Stromal cell of bone marrow (primary cell): ENCODE data around the gene JADE2.
A peak's percentile ranks its signal among the peaks of the same experiment; 100 is the strongest.
"Not testable (repeated sequence)": the region's sequence is repeated elsewhere in the genome, so short reads cannot be mapped to it uniquely, and the experiment has no call there.

Experiments
- DNase-seq: peaks from one replicate; pipeline ENCODE4 v3.0.0-alpha.2; 2012; ENCODE audit warnings: low read depth

JADE2 gene

DNA sequence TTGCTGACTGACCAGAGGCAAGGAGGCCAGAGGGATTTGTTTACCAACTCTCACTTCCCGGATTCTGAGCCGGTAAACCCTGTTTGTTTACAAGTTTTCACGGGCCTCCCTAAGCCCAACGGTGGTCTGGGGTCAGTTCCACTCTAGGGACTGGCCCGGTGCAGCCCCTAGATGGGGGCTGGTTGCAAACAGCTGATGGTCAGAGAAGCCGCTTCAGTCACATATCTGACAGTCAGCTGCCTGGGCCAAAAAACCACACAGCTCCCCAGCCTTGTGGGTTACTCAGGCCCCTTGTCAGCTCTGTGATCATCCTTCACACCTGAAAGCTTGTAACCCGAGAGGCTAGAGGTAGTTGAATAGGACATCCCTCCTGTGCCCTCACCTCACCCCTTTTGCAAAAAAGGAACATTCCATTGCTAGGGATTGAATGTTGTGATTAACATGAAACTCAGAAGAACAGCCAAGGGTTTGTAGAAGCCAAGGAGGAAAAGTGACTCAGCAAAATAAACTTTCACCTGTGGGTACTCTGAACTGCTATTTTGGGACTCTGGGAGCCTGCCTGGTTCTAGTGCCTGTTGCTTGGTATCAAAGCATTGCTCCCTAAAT lies 66.8 kb downstream of the JADE2 start:
- DNase-seq = no peak

DNA sequence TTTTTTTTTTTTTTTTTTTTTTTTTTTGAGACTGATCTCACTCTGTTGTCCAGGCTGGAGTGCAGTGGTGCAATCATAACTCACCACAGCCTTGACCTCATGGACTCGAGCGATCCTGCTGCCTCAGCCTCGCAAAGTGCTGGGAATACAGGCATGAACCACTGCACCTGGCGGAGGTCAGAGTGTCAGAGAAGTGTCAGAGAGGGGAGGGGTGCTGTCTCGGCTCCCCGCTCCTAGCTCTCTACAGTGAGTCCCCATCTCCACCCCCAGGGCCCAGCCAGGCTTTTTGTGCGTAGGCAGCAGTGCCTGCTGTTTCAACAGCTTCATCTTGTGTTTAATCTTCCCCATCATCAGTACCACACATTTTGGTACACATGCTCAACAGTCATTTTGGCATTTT lies 68.9 kb downstream of the JADE2 start:
- no peak for DNase-seq

DNA sequence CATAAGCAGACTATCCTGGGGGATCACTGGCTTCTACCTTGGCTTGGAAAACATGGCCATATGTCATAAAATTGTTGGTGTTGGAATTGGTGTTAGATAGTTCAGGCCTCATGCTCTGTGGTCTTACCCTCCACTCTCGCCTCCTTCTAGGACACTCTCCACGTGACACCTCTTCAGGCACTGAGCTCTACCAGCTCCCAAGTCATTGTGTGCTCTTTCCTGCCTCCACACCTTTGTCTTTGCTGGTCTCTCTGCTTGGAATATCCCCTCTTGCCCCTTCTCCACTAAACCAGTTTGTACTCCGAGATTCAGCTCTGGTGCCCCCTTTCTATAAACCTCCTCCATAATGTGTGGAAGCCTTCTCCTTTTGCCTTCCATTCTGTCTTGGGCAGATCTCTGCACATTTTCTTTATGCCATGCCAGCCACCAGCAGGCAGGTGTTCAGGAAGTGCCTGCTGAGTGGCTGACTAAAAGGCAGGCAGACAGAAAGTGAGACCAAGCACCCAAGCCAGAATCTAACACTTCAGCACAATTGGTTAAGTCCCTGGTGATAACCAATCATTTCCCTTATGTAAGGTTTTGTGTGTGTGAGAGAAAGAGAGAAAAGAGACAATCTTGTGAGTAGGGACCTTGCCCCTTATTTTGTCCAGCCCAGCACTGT lies 69.5 kb downstream of the JADE2 start:
- no peak for DNase-seq

DNA sequence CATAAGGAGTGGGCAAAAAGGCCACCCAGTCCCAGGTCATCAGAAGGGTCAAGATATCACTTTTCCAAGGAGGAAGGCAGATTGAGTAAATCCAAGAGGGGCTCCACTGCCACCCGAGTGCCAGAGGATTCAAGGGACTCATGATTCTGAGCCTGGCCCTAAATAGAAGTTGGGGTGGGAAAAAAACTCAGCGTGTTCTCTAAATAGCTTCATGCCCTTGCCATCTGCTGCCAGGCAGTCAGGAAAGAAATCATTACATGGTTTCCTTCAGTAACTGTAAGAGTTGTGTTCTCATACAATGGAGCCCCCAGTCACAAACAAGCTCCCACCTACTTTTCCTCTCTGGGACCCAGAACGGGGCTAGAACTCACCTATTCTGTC lies 70.0 kb downstream of the JADE2 start:
- DNase-seq = no peak

DNA sequence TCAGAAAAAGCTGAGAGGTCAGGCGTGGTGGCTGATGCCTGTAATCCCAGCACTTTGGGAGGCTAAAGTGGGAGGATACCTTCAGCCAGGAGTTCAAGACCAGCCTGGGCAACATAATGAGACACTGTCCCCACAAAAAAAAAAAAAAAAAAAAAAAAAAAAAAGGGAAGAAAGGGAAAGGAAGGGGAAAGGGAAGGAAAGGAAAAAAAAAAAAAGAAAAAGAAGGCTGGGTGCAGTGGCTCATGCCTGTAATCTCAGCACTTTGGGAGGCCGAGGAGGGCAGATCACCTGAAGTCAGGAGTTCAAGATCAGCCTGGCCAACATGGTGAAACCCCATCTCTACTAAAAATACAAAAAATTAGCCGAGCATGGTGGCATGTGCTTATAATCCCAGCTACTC lies 74.3 kb downstream of the JADE2 start:
- not testable (repeated sequence) for DNase-seq

DNA sequence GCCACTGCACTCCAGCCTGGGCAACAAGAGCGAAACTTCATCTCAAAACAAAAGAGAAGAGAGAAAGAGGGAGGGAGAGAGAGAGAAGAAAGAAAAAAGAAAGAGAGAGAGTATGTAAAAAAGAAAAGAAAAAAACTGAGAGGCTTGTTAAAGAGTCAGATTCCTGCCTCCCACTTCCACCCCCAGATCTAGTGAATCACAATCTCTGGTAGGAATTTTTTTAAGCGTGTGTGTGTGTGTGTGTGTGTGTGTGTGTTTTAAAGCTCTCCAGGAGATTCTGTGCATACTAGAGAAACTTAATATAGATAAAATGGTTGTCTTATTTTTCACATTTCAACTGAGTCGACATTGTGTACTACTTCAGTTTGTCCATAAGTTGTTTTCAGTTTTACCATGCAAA lies 75.1 kb downstream of the JADE2 start:
- DNase-seq = peak; percentile 46

DNA sequence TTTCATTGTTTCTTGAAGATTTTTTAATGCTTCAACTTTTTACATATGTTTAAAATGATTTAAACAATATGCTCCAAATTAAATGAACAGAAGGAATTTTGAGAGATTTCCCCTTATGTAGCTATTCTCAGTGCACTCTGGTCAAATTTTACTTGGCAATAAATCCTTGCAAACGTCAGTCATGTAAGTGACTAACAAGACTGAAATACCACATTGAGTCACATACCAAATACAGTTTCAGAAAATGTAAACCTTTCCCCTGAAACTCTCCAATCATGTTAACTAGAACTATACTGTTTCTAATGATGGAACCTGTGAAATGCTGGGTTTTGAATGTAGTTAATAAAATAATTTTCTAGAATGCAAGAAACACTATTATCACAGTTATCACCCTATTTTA lies 77.6 kb downstream of the JADE2 start:
- peak; percentile 63 for DNase-seq

DNA sequence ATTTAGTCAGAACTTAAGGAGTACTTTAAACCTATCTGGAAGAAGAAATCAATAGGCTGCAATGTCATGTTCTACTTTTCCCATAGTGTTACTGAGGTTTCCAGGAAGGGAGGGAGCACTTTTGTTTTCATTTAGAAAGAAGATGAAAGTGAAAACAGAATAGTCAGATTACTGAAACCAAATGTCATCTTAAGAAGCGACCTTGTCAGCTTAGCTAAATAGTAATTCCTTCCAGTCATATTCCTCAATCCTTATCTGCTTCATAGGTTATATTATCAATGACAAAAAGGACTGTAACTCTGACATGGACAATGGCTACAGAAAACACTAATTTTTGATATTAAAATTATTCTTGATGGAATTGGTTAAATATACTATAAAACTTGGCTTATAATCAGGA lies 79.4 kb downstream of the JADE2 start:
- DNase-seq = no peak

DNA sequence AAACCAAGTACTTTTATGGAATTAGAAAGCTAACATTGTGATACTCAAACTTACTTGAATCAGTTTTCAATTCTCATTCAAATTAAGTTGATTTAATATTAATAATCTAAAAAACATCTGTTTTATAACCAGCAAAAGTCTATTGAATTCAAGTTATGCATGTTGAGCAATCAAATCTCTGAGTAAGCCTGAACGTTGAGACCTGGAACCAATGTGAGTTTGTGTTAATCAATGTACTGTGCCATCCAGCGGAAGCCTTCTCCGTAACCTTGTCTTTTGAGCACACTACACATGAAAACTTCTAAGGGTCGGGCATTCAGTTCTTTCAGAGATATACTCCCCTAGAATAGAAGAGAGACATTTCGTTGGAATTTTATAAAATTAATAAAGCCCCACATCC lies 81.3 kb downstream of the JADE2 start:
- no peak for DNase-seq

DNA sequence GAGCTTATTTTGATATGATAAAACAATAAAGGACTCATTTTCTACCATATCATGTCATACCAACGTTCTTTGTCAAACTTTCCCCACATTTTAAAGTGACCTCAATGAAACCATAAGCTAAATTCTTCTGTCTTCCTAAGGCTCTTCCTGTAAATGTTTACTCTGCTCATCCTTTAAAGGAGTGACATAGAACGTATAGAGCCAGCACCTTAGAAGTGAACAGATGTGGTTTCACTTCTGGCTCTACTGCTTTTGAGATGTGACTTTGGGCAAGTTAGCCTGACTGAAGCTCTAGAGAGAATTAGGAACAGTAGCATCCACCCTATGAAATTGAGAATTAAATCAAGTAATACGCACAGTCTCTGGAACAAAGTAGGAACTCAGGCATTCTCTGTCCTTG lies 83.1 kb downstream of the JADE2 start:
- DNase-seq = no peak

DNA sequence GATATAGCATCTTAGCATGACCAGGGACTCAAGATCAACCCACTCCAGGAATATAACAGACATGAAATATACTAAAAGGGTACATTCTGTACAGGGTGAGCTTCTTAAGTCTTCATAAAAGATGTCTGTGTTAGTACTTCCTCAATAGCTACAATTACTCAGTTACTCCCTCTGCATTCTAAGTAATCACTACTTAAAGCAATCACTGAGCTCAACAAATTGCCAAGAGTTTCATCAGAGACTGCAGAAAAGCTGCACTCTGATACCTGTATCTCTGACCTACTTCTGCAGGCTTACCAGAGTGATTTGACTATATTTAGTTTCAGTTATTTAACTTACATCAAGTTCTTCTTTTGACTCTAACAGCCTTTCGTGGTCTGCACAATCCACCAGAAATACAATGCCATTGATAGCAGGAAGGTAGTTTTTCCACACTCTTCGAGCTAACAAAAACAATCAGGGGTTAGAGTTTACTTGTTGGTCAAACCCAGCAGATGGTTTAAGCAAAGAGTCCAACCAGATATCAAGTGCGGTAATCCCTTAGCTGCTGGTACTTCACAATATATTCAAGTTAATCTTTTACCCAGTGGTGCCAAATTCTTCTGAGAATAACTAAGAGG lies 83.9 kb downstream of the JADE2 start:
- no peak for DNase-seq

DNA sequence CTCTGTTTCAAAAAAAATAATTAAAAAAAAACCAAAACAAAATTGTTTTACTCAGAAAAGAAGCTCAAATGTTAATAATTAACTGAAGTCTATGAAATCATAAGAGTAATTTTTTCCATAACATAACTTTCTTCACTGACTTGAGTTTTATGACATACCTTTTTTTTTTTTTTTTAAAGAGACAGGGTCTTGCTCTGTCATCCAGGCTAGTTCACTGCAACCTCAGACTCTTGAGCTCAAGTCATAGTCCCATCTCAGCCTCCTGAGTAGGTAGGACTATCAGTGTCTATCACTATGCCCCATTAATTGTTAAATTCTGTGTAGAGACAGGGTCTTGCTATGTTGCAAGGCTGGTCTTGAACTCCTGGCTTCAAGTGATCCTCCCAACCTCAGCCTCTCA lies 85.3 kb downstream of the JADE2 start:
- DNase-seq = no peak

DNA sequence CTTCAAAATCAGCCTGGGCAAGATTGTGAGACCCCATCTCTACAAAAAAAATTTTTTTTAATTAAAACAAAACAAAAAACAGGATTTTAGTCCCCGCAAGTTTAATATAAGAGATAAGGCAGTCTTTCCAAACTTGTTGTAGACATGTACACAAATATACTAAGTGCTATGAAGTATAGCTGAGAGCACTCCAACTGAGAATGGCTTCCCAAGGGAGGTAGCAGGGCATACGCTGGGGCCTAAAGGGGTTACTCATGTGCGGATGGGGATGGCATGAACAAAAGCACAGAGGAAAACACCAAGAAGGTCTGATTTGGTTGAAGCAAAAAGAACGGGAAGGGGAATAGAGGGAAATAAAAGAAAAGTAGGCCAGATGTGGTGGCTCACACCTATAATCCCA lies 86.0 kb downstream of the JADE2 start:
- no peak for DNase-seq

DNA sequence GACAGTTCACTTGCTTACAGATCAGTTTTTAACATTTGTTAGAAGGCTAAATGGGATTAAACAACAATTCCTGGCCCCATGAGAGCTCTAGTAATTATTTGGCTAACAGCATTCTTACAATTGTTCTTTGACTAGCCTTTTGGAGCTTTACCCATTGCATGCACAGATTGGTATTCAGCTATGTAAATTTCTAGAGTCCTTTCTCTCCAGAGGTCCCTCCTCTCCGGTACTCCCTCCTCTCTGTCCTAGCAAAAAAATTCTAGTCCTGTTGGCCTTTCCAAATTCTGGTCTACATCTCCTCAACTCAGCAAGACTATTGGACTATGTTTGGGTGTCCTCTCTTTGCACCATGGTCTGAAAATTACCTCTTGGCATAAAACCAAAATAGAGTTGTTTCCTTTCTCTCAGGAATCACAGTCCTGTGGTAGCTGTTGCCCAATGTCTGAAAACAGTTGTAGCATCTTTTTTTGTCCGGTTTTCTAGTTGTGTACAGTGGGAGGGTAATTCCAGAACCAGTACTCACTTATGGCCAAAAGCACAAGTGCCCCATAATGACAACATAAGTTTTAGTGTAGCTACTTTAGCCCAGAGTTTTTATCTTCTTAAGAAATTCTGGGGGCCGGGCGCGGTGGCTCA lies 89.1 kb downstream of the JADE2 start:
- DNase-seq = no peak

DNA sequence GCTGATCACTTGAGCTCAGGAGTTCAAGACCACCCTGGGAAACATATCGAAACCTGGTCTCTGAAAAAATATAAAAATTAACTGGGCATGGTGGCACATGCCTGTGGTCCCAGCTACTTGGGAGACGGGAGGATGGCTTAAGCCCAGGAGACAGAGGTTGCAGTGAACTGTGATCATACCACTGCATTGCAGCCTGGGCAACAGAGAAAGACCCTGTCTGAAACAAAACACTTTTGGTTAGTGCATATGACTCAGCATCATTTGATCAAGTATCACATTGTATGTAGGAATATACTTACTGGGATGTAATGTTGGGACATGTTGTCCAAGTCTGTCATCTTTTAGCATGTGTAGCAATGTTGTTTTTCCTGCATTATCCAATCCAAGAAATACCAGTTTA lies 95.2 kb downstream of the JADE2 start:
- DNase-seq = no peak

DNA sequence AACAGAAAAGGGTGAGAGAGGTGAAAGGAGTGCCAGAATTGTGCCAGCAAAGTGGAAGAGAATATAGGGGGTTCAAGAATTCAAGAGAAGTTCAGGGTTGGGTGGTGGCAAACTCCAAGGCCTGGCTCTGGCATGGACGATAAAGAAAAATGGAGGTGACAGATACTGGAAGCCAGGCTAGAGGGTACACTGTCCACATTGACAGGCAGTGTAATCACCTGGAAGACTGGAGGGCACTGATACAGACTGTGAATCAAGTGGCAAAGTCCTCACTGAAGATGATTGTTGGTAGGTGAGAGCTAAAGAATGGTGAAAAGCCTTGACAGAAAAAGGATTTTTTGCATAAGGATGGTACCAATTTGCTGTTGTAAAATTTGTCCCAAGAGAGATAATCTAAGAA lies 100.1 kb downstream of the JADE2 start:
- DNase-seq = no peak

DNA sequence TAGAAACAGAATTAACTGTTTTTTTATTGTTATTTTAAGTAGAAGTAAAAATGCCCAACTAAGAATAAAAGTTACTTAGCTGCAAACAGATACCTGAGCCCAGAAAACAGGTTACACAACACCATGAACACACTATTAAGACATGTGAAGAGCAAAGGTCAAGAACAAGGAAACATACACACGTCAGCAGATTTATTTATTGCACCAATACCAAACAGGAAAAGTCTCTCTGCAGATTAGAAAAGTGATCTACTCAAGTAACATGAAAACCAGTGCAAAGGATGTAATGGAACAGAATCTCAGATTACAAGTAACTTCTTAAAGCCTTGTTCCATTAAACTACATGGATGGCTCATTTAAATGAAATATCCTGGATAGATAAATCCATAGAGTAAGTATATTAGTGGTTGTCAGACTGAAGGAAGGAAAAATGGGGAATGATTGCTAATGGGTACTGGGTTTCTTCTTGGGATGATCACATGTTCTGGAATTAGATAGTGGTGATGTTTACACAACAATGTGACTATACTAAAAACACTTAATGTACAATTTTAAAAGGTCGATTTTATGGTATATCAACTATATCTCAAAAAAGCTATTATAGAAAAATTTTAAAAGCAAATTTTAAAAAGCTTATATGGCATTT lies 101.0 kb downstream of the JADE2 start:
- no peak for DNase-seq
